ENCODE results near the gene DDX17. TPM values are rescaled to one million over a fixed set of nuclear protein-coding genes. Genes with fewer than 3 reads are reported as not detected.

DDX17 gene
- total RNA-seq, 1 experiment from 2014 or later: 529 TPM

- H2AK5ac ChIP-seq (ENCODE audit: insufficient read length, low read length): no peak overlapping the region
- H2BK15ac ChIP-seq (ENCODE audit: low read depth, low read length): no peak overlapping the region
- H4K91ac ChIP-seq (ENCODE audit: insufficient read length, low read depth, low read length): no peak overlapping the region
- Mint-ChIP-seq H3K27me3 (ENCODE audit: low read depth) (peaks cover 65% of the 10 kb centered on the region), H3K4me1 (peaks cover 23 to 43% of the 10 kb centered on the region in 2 experiments), H3K36me3 (ENCODE audit: insufficient read depth in 1 of 3, low read depth in 3 of 3) (no peaks in the 10 kb centered on the region; a peak in 2 of 7 replicates), H3K9me3 (no peaks in the 10 kb centered on the region; a peak in 1 of 5 replicates), H3K4me3 (no peak overlapping the region; a peak in 1 of 5 replicates), H3K27ac (no peak overlapping the region)
- no peaks in the 10 kb centered on the region for H3K79me1 ChIP-seq (ENCODE audit: insufficient read depth, low read depth, low read length, poor library complexity, severe bottlenecking)
- H3K27ac ChIP-seq (ENCODE audit: insufficient read length, low read depth, low read length): no peak overlapping the region
- peaks cover 16% of the 10 kb centered on the region for H3K27me3 ChIP-seq (ENCODE audit: insufficient read depth, low read length)
- H3K23me2 ChIP-seq (ENCODE audit: insufficient read length, low read depth, low read length, poor library complexity, severe bottlenecking): peaks cover 11% of the 10 kb centered on the region
- no peaks in the 10 kb centered on the region for H3K9me3 ChIP-seq (ENCODE audit: control insufficient read depth, low read depth, low read length)
- no peak for TF ChIP-seq CTCF (conservative IDR thresholded peaks at IDR 0.05)
- H2AFZ ChIP-seq (ENCODE audit: low read length): no peak overlapping the region
- no peak for DNase-seq
- no peak overlapping the region for H2BK120ac ChIP-seq (ENCODE audit: low read depth, low read length, poor library complexity, severe bottlenecking)
- peaks cover 4% of the 10 kb centered on the region for H4K20me1 ChIP-seq (ENCODE audit: control insufficient read depth, insufficient read depth, insufficient read length)
- H3K4me2 ChIP-seq (ENCODE audit: insufficient read depth, insufficient read length, low read length): no peak overlapping the region
- no peak overlapping the region for H4K8ac ChIP-seq (replicated peaks; ENCODE audit: insufficient read length, low read depth, low read length)
- no peak overlapping the region for H3T11ph ChIP-seq (ENCODE audit: low read length)
- no peak overlapping the region for H2BK12ac ChIP-seq (ENCODE audit: insufficient read length, low read depth, low read length)
- no peak overlapping the region for H3K9ac ChIP-seq (ENCODE audit: extremely low read depth, insufficient read length, low read length)
- no peak overlapping the region for H3K4ac ChIP-seq (ENCODE audit: low read depth, low read length)
- H3K79me2 ChIP-seq (ENCODE audit: insufficient read depth, low read length): no peaks in the 10 kb centered on the region
- H2BK20ac ChIP-seq (ENCODE audit: low read depth, low read length, poor library complexity, severe bottlenecking): no peak overlapping the region
- no peak overlapping the region for H3K18ac ChIP-seq (ENCODE audit: insufficient read length, low read depth, low read length)
- H4K5ac ChIP-seq (ENCODE audit: insufficient read length, low read depth, low read length): no peak overlapping the region
- H3K56ac ChIP-seq (ENCODE audit: insufficient read length, low read depth, low read length): no peak overlapping the region
- H3K4me1 ChIP-seq (ENCODE audit: insufficient read depth, low read length): peaks cover 3% of the 10 kb centered on the region; the same call in 1 of the 2 replicates
- H2BK5ac ChIP-seq (ENCODE audit: insufficient read length, low read length): no peak overlapping the region
- WGBS (ENCODE audit: extremely low coverage, insufficient read length, low lambda C conversion rate): no CpG with 5 or more reads among the region's 2 CpGs
- H3K14ac ChIP-seq (ENCODE audit: insufficient read depth, low read length): no peak overlapping the region
- no peak overlapping the region for H3K23ac ChIP-seq (ENCODE audit: insufficient read length, low read depth, low read length)
Measured at GRCh38 chr22:38451404-38451803, 54.7 kb downstream of the DDX17 start.
